ENCODE data around the gene RAB37.

RAB37 gene

DNA sequence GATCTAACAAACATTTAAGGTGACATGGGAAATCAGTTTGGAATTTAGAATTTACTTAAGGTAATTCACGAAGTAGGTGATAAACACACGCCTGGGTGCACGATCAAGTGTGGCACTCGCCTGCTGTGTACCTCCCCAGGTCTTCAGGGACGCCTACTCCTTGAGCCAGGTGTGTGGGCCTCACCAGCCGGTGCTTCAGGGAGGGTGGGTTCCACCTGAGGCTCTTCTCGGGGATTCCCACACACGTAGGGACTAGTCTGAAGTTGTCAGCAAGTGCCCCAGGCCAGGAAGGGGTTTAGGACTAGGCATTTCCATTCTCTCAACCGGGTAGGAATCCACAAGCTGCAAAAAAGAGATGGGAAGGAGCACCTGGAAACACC, 48.9 kb downstream of the RAB37 start:
- peaks cover 3% of the 10 kb centered on the region; the same call in 1 of the 2 replicates for H3K36me3 ChIP-seq

DNA sequence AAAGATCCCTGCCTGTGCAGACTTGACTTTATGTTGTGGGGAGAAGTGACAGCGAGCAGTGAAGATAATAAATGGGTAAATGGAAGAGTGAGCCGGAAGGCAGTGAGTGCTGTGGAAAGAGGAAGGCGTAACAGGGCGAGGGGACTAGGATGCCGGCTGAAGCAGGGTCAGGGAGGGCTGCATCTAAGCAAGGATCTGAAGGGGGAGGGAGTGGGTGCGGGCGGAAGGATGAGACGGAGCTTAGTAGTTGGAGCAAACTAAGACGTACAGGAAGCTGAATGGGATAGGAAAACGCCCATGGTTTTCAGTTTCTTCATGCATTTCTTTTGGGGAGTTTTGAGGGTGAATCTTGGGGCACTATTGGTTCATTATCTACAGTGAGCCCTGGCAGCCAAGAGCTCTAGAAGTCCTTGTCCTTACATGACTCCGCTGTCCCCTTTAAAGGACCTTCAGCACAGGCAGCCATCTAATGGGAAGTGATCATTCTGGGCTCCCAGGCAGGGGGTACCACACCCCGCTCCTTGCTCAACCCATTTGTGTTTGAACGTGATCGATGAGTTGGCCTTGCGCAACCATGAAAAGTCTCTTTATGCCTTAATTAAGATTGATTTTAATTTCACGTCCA, 49.5 kb downstream of the RAB37 start:
- DNase-seq = no peak
- TF ChIP-seq, protein P1, sequence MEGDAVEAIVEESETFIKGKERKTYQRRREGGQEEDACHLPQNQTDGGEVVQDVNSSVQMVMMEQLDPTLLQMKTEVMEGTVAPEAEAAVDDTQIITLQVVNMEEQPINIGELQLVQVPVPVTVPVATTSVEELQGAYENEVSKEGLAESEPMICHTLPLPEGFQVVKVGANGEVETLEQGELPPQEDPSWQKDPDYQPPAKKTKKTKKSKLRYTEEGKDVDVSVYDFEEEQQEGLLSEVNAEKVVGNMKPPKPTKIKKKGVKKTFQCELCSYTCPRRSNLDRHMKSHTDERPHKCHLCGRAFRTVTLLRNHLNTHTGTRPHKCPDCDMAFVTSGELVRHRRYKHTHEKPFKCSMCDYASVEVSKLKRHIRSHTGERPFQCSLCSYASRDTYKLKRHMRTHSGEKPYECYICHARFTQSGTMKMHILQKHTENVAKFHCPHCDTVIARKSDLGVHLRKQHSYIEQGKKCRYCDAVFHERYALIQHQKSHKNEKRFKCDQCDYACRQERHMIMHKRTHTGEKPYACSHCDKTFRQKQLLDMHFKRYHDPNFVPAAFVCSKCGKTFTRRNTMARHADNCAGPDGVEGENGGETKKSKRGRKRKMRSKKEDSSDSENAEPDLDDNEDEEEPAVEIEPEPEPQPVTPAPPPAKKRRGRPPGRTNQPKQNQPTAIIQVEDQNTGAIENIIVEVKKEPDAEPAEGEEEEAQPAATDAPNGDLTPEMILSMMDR (IDR thresholded peaks at IDR 0.05; ENCODE audit: low read depth, low read length) = no peak
- Histone ChIP-seq H3K27me3 (no peaks in the 10 kb centered on the region), H3K4me3 (ENCODE audit: low read depth, low read length) (no peak overlapping the region), H3K9me3 (no peaks in the 10 kb centered on the region), H3K4me1 (no peaks in the 10 kb centered on the region), H3K36me3 (peaks cover 3% of the 10 kb centered on the region; the same call in 1 of the 2 replicates)

More for the DNA sequence above, 48.9 kb downstream of the RAB37 start:
- Histone ChIP-seq H3K4me3 (ENCODE audit: low read depth, low read length) (no peak overlapping the region), H3K27me3 (no peaks in the 10 kb centered on the region), H3K4me1 (no peaks in the 10 kb centered on the region), H3K9me3 (no peaks in the 10 kb centered on the region)
- TF ChIP-seq, protein P1 (IDR thresholded peaks at IDR 0.05; ENCODE audit: low read depth, low read length) = no peak
- DNase-seq = no peak

DNA sequence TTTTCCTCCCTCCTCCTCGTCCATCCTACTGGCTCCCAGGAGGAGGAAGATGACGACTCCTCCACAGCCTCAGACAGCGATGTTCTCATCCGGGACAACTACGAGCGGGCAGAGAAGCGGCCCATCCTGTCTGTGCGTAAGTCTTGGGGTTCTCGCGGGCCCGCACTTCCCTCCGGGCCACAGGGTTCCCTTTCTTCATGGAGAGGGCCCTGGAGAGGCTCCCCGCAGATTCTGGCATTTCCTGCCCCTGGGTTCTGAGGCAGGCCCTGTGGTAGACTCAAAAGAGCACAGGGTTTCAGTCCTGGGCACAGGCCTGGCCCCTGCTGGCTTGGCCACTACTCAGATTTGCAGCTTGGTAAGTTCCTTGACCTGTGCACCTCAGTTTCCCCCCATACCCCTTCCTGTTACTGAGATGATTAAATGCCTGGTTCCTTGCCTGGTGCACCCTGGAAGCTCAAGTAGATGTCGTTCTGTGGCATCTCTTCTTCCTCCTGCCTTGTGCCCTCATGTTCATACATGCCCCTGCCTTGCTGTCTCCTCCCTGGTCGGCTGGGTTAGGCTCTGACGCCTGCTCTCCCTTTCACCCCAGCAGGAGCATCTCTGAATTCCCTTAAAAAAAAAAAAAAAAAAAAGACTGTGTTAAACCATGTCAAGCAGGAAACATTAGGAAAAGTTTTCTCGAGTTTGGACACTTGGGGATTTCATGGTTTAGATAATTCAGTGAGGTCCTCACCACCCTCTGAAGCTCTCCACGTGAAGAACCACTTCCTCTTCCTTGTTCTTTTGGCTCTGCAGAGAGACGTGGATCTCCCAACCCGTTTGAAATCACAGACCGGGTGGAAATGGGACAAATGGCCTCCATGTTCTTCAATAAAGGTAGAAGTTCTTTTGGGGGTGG, 53.4 kb downstream of the RAB37 start:
- Histone ChIP-seq H3K4me1 (peaks cover 5% of the 10 kb centered on the region), H3K9me3 (no peaks in the 10 kb centered on the region), H3K4me3 (ENCODE audit: low read depth, low read length) (no peak overlapping the region), H3K36me3 (no peaks in the 10 kb centered on the region; the same call in none of the 2 replicates), H3K27me3 (no peaks in the 10 kb centered on the region)
- no peak for DNase-seq
- TF ChIP-seq, protein P1 (IDR thresholded peaks at IDR 0.05; ENCODE audit: low read depth, low read length) = no peak

DNA sequence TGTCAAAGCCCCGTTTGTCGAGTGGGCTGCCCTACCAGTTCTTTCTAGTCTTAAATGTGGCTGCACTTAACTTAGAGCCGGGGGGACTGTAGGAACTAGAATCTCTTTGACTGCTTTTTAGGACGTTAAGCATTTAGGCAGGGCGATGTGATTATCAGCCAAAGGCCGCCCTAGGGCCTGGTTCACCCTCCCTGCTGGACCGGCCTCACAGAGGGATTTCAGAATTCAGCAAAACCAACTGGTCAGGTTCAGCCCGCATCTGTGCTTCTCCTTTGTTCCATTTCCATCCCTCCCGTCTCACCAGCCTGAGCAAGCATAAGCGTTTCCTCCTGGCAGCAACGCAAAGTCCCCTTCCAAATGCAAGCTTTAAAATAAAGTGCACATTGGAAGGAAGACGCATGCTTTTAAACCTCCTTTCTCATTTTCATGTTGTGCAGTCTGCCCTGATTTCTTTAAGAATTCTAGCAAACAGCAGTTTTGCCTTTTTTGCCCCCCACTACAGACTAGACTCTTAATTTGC, 55.6 kb downstream of the RAB37 start:
- no peak overlapping the region for H3K4me3 ChIP-seq (ENCODE audit: low read depth, low read length)
- H3K36me3 ChIP-seq = no peaks in the 10 kb centered on the region; the same call in none of the 2 replicates
- H3K27me3 ChIP-seq = no peaks in the 10 kb centered on the region
- TF ChIP-seq, protein P1 (IDR thresholded peaks at IDR 0.05; ENCODE audit: low read depth, low read length) = no peak
- H3K9me3 ChIP-seq = no peaks in the 10 kb centered on the region
- H3K4me1 ChIP-seq = peaks cover 25% of the 10 kb centered on the region
- DNase-seq = no peak

DNA sequence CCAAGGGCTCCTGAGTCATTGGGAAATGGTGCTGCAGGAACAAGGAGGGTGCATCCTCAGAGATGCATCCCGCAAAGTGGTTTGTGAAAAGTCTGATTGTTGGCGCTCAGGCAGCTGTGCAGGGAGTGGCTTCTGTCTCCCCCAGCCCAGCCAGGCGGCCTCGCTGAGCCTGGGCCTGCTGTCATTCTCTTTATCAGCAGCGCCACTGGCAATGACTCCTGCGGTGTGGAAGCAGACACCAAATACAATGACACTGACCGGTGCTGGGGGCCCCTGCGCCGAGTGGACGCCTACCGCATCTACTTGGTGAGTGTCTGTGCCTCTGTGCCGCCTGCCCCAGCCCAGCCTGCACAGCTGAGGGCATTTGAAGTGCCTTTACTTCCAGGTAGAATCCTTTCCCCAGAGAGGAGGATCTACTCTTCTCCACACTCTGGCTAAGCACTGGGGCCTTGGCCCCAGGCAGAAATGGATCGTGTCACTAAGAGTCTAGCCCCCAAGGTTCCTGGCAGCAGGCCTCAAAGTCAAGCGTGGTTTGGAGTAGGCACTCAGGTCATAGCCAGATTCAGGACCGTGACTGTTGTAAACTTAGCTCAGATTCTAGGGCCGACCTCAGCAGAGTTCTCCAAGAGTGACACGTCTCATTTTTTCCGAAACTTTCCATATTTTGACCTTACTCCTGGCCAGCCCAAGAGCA, 58.4 kb downstream of the RAB37 start:
- peak; percentile 41 for DNase-seq
- no peaks in the 10 kb centered on the region for H3K27me3 ChIP-seq

More for the DNA sequence above, 58.4 kb downstream of the RAB37 start:
- Histone ChIP-seq H3K4me1 (peaks cover 29% of the 10 kb centered on the region), H3K36me3 (no peaks in the 10 kb centered on the region; the same call in none of the 2 replicates), H3K9me3 (no peaks in the 10 kb centered on the region), H3K4me3 (ENCODE audit: low read depth, low read length) (no peak overlapping the region)
- TF ChIP-seq, protein P1 (IDR thresholded peaks at IDR 0.05; ENCODE audit: low read depth, low read length) = no peak

Measured in BE2C (cell line).